IPS-NIHi7 (cell line): ENCODE results near the gene RGS7.
"Not testable (repeated sequence)": the region's sequence is repeated elsewhere in the genome, so short reads cannot be mapped to it uniquely, and the experiment has no call there.

Experiments
- DNase-seq: peaks from one replicate; pipeline ENCODE4 v3.0.0; 2012; ENCODE audit warnings: mixed read lengths; ENCODE audit errors: extremely low spot score

Gene RGS7

DNA sequence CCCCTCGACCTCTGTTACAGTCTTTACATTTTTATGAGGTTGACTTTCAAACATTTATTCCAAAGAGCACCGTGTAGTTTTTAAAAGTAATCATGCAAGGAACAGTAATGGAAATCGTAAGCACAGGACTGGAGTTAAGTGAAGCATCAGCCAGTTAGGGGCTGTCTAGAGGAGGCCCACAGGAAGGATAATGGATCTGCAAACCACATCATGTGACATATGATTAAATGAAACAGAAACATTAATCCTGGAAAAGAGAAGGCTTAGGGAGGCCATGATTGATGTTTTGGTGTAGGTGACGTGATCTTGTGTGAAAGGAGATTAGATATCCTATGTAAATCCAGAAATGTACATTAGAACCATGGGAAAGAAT lies 25.0 kb downstream of the RGS7 start:
- DNase-seq, result no peak

DNA sequence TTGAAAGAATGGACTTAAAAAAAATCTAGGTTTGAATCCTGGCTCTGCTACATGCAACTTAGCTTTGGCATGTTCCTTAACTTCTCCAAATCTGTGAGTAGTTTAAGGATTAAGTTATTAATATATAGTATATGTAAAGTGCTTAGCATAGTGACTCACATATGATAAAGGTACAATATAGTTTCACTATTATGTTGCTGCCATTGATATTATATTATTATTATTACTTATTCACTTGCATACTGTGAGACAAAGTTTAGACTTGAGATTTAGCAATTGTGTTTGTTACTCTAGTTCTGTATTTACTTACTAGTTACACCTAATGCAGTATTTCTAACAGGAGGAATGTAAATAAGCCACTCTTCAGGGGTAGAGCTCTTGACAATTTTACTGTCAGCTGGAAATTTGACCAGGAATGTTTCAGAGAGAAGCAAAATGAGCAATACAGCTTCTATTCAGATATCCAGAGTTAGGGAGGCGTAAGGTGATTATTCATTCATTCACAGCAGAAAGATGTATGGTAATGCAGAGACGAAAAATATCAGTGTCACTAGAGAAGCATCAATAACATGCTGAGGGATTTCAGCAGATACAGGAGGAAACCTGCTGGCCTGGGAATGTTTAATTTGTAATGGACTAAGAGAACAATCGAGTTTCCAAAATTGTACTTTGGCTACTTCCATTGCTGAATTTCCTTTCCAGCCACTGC lies 25.5 kb downstream of the RGS7 start:
- DNase-seq, result no peak

DNA sequence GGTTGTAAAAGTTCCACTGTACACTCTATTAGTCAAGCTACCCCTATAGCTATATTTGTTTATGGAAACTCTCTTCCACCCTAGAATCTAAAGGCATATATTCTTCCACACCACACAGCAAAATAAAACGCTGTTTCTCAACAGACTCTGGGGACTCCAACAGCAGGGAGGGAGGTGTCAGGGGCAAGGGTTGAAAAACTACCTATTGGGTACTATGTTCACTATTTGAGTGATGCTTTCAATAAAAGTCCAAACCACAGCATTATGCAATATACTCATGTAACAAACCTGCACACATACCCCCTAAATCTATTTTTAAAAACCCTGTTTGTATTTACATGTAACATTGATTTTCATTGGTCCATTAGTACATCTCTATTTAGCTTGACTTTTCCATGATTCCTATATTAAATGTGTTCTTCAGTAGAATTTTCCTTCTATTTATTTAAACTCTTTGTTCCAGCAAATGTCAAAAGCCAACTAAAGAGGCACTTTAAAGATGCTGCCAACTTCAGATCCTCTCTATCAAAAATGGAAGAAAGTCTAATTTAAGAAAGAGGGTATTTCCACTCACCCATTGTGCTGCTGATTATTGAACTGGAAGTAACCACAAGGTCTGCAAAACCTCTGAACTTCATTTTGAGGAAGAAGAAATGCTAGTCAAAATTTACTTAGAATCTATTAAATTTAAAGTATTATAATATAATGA lies 26.2 kb downstream of the RGS7 start:
- no peak for DNase-seq

DNA sequence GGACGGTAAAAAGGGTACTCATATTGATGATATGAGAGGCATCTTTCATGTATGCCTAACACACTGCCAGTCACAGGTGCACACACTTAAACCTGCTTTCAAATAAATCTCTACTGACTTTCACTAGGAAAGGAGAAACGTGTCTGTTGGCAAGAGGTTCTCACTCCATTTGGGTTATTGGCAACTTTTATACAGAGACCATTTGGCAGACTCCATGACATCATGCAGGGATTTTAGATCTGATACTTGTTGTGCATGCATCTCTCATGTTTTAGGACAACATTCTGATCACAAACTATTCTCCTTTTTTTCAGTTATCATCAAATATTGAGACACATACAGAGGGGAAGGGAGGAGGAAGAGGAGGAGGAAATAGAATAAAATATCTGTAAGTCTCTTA lies 31.5 kb downstream of the RGS7 start:
- DNase-seq, result no peak

DNA sequence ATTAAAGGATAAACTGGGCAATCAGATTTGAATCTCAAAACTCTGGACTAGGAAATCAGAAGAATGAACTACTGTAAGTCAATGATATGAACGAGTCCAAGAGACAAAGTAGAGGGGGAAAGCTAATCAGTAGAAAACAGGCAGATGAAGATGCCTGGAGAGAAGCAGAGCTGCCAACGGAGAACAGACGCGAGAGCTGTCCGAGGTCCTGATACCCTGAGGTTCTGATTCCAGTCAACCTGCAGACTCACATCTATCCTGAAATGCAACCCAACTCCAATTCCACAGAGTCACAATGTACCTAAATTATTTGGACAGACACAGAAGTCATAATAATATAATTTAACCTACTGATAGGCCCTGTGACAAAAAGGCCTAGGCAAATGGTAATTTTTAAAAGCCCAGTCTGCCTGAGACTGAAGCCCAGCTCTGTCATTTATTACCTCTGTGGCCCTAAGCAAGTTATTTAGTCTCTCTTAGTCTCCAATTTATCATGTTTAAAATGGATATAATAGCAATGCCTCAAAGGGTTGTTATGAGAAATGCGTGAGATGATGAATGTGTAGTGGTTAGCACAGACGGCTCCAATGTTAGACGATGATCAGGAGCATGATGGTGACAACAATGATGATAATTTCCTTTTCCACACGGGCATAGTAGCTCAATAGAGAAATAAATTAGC lies 33.4 kb downstream of the RGS7 start:
- DNase-seq, result peak; percentile 72

DNA sequence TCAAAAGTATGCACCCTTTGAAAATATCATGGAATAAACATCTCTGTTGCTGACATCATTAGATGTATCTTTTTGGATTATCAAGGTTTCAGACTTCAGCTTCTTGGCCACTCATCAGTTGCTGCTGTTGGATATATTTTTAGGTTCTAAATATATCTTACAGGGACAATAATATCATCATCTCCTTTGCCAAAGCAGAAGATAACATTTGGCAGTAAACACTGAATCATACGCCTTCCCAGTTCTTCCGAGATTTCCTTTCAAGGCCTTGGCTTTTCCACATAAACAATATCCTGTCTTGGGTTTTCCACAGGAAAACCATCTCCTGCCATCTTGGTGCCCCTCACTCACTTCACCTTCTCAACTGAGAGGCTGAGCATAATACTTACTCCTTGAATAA lies 39.3 kb downstream of the RGS7 start:
- DNase-seq, result no peak

DNA sequence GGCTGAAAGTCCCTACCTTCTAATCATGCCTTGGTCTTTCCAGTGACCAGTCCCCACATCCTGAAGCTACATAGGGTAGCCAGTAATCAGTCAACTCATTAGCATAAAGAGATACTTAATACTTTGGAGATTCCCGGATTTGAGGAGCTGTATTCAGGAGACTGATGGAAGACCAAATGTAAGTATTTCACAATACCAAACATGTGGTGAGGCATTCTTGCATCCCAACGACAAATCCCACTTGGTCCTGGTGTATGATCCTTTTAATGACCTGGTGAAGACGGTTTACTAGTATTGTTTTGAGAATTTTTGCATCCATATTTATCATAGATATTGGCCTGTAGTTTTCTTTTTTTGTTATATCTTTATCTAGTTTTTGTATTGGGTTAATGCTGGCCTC lies 40.6 kb downstream of the RGS7 start:
- no peak for DNase-seq

DNA sequence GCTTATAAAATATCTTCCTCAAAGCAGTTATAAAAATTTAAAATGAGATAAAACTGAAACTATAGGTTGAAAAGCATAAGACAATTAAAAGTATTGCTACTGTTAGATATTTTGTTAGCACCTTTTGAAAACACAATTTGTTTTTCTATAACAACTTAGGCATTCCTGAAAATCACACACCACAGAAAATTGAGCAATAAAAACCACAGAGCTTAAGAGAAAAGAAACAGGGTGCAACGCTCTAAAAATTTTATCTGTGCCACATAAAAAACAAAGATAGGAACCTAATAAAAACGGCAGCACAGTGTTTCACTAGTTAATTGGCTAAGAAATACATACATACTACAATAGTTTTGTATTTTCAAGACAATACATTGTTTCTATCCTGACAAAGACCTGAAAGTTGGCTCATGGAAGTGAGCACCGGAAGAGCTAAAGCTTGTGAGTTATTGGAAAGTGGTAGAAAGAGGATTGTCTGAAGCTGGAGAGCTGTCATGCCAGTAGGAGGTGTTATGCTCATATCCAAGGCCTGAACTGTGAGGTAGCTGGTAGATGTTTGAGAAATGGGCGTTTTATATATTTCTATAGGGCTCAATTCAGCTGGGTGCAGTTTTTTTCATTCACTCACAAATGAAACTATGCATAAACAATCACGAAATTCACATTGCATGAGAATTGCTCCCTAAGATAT lies 45.8 kb downstream of the RGS7 start:
- DNase-seq, result peak; percentile 15

DNA sequence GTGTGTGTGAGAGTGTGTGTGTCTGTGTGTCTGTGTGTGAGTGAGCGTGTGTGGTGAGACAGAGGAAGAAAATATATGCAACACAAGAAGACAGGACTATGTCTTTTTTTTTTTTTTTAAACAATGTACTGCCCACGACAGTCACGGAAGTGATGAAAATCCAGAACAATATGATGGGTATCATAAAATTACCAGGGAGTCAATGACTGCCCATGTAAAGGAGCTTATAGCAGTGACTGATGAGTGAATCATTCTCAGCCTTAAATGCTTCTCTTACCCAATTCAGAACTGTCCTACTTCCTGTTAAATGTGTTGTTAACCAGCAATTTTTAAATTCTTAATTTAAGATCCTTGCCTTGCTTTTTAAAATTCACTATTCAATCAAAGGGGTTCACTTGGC lies 46.6 kb downstream of the RGS7 start:
- DNase-seq, result no peak

DNA sequence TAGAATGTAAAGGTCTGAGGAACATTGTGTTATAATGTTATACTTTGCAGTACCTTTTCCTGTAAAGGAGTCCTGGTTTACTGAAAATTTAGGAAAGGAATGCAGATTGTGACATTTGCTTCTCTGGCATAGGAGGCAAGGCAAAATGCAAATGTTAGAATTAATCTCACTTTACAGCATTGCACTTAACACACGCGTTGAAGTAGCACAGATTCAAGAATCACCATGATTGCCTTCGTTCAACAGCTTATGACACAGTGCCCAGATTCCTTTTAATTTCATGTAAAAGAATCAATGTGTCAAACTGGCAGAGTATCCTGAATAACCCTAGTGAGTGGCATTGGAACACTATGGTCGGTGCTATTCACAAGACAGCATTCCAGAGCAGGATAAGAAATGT lies 47.4 kb downstream of the RGS7 start:
- DNase-seq, result no peak

DNA sequence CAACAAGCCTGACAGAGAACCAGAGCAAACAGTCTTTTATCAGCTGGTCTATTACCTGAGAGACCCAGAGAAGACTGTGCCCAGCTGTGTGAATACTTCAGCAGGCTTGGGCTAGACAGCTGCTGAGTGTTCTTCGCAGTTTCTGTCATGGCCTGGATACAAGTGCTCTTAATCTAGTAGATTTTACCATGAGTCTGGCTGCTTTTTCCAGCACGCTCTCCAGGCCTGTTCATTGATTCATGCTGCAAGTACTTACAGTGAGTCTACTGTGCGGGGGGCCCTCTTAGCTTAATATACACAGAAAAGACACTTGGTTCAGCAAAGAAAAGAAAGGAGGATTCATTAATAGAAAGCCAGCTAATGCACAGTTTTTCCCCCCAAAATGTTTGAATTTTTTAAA lies 48.5 kb downstream of the RGS7 start:
- no peak for DNase-seq

DNA sequence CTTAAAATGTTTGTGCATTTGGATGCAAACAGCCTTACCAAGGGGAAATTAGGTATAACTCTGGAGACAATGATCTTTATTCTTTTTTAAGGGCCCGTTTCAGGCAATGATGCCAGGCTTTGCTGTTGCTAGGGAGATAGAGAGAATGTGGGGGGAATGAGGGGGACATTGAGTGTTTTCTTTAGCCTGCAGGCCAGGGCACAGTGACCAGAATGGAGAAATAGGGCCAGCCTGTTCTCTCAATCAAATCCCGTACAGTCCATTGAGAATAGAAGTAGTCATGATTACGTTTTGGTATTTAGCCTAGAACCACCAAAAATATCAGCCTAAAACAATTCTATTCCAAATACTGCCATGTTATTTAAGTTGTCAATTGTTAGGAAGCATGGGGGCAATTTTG lies 49.0 kb downstream of the RGS7 start:
- no peak for DNase-seq

DNA sequence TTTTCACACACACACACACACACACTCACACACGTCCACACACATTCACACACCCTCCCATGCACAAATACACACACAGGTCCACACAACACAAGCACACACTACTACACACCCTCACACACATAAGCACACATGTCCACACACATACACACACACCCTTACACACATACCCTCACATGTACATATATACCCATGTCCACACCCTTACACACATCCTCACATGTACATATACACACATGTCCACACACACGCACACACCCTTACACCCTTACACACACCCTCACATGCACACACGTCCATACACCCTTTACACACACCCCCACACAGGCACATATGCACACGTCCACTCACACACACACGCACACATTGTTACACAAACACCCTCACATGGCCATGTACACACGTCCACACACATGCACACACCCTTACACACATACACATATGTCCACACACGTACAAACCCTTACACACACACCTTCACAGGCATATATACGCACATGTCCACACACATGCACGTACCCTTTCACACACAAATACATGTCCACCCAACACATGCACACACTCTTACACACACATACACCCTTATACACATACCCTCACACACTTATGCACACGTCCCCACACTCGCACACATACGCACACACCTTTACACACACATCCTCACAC lies 50.7 kb downstream of the RGS7 start:
- no peak for DNase-seq

DNA sequence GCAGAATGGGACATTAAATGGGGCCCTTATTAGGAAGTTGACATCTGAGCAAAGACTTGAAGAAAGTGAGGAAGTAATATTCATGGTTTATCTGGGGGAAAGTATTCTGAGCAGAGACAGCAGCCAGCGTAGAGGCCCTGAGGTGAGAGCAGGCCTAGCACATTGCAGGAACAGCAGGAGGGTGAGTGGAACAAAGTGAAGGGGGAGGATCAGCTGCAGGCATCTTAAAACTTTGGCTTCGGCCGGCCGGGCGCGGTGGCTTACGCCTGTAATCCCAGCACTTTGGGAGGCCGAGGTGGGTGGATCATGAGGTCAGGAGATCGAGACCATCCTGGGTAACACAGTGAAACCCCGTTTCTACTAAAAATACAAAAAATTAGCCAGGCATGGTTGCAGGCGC lies 55.0 kb downstream of the RGS7 start:
- DNase-seq, result peak; percentile 40

DNA sequence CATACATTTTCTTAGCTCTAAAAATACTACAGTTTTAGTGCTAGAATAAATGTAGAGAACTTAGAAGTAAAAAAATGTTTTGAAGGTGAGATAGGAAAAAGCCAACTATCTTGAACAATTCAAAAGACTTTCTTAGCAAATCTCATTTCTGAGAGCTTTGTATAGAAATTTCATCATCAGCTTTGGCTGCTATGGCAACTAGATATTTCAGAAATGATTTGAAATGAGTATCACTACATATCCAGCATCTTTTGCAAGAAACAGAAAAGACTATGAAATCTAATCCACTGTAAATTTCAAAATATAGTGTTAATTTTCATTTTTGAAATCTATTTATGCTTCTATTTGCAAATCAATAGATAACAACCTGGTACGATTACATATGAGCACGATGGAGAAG lies 57.7 kb downstream of the RGS7 start:
- DNase-seq, result no peak

DNA sequence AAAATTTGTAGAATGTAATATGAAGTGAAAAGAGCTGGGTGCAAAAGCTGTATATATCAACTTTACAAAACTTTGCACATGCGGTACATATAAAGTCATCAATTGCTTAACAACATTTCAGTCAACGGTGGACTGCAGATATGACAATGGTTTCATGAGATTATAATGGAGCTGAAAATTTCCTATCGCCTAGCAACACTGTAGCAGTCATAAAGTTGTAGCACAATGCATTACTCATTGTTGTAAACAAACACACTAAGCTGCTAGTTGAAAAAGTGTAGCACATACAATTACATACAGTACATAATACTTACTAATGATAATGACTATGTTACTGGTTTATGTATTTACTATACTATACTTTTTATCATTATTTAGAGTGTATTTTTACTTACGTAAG lies 64.0 kb downstream of the RGS7 start:
- no peak for DNase-seq

DNA sequence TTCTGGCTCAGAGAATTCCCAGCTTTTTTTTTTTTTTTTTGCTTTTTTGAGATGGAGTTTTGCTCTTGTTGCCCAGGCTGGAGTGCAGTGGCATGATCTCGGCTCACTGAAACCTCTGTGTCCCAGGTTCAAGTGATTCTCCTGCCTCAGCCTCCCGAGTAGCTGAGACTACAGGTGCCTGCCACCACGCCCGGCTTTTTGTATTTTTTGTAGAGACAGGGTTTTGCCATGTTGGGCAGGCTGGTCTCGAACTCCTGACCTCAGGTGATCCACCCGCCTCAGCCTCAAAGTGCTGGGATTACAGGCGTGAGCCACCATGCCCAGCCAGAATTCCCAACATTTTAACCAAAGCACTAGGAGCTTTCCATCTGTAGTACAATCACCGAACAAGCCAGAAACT lies 65.5 kb downstream of the RGS7 start:
- DNase-seq, result not testable (repeated sequence)

DNA sequence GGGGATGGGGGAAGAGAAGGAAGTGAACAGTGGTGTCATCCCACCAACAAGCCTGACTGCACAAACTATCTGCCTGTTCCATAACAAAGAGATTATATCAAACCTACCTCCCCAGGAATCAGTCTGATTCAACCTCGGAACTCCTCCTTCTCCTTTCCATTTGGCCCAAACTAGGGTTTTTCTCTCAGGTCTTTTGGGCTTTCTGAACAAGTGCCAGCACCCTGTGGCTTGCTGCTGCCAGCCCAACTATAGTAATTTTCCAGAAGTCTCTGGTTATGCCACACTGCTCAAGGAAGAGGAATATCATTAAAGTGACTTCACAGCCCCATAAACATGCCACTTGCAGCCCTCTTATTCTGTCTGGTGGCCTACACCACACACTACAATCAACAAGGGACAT lies 70.5 kb downstream of the RGS7 start:
- no peak for DNase-seq

DNA sequence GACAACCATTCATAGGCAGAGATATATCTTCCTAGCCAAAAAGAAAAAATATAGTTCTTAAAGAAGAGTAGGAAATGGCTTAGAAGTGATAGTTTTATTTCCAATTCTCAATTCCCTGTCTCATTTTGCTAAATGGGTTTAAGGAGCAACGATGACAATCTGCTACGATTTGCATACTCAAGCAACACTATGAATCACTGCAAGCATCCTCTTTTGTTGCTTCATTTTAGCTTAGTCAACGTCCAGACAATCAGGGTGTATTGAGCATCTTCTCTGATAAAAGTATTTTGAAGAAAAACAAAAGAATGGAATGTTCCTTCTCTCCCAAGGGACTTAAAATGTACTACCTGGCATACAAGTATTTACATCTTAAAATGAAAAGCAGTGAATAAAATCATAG lies 80.6 kb downstream of the RGS7 start:
- no peak for DNase-seq

DNA sequence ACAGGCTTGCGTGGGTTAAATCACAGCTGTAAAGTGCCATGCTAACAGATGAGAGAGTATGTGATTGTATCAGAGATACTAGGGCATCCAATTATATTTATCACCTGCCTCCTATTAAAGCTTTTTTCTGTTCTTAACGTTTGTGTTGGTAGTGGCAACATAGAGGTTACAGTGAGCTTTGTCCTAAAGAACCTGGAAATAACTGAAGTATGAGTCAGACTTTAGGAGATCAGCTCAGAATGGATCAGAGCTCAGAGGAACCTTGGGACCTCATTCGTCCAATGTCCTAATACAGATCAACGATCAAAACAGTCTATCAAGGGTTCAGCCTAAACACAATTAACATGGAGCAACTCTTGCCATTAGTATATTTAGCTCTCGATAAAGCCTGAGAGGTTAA lies 81.0 kb downstream of the RGS7 start:
- DNase-seq, result no peak

DNA sequence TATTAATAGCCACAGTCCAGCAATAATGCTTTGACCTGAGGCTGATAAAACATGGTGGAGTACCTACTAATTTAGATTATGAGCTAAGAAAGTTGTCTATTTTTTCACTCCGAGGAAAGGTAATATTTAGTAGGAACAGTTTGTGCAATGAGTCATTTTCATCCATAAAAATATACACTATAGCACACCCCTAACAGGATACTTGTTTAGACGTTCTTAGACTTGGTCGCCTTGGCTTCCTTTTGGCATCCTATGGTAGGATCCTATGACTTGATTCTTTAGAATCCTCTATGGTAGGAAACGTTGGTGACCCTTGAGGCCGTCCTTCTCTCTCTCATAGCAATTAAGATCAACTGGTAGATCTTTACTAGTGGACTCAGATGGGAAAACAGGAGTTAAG lies 81.8 kb downstream of the RGS7 start:
- no peak for DNase-seq

DNA sequence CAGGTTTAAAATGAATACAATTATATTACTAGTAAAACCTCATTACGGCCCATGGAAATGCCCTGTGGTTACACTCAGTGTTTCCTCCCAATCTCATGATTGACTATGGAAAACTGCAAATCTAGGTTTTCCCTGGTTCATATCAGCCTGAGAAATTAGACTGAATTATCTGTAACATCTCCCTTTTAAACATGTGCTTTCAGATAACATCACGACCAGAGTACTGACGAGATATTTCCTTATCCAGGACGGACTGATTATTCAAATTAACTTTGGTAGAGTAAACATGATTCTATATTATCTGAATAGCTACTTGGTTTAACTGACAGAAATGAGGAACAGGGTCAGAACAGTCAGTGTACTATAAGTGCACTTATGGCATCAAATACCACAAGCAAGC lies 82.3 kb downstream of the RGS7 start:
- DNase-seq, result no peak
